Posterior vena cava (tissue), 2 donors: Measurements from ENCODE around the gene PLEKHA7. TPM values are rescaled to one million over a fixed set of nuclear protein-coding genes. Genes with fewer than 3 reads are reported as not detected.

Experiments used
- DNase-seq: peaks from one replicate; pipeline ENCODE4 v3.0.0-alpha.2; 2020; ENCODE audit warnings: low spot score
- intact Hi-C, 2 donors: fragments of 100-400 bp; cut with DNase I; formaldehyde crosslinking; loops; one replicate each; pipeline versions ENCODE4 v1.14.1 to v1.14.2; 2022 to 2023
- total RNA-seq, 2 donors: library from RNA; stranded (reverse); fragmentation: NEBNext Ultra II Directional; extraction: Animal tissue kit (Norgen Biotek cat#: 25700); gene quantifications; one replicate each; pipeline ENCODE4 v1.2.1, GENCODE V29; 2021
- donor health status: DM: yes; HTN: yes; CAD: no.
- donor health status: DM: yes; HTN: yes; CAD: no.

PLEKHA7 gene
- total RNA-seq, 2 donors from 2014 or later, result 9.0 to 10.7 TPM

- intact Hi-C loops, result no loop called here
- DNase-seq, result peak; percentile 31
Measured at GRCh38 chr11:16773981-16774935, 240.0 kb downstream of the PLEKHA7 start.

GRCh38 chr11:16772141-16772512 lies 242.1 kb downstream of the PLEKHA7 start:
- no peak for DNase-seq
- intact Hi-C loops, result no loop called here

GRCh38 chr11:16771350-16772140 lies 242.7 kb downstream of the PLEKHA7 start:
- peak; percentile 54 for DNase-seq
- intact Hi-C loops, result no loop called here

DNA sequence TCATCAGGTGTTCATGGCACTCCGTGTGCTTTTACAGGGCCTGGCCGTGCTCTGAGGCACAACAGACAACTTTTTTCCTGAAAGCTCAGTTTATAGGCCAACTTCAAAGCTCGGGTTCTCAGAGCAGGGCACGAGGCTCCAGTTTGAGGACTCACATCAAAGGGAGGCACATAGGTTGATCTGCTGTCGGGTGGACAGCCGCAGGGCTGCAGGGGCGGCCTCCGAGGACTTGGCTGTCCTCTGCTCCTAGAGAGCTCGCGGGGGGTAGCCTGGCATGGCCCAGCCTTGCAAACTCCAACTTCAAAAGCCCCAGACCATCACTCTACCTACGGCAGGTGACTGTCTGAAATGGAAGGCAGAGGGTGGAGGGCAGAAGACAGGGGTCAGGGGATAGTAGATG lies 244.2 kb downstream of the PLEKHA7 start:
- peak; percentile 68 for DNase-seq
- intact Hi-C loops, result no loop called here

DNA sequence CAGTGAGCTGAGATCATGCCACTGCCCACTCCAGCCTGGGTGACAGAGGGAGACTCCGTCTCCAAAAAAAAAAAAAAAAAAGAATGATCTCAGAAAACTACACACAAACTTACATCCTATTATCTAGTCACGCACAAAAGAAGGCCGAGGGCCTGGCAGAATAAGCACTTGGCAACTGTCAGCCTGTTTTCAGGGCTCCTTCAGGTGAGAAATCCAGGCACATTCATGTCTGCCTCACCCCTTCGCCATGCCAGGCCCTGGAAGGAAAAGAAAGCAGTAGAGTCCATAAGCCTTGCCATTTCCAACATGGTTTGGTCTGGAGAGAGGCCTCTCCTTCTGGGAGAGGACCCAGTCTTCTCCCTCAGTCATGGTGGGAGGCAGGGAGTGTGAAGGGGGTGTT lies 244.8 kb downstream of the PLEKHA7 start:
- DNase-seq, result peak; percentile 62
- intact Hi-C loops, result no loop called here

DNA sequence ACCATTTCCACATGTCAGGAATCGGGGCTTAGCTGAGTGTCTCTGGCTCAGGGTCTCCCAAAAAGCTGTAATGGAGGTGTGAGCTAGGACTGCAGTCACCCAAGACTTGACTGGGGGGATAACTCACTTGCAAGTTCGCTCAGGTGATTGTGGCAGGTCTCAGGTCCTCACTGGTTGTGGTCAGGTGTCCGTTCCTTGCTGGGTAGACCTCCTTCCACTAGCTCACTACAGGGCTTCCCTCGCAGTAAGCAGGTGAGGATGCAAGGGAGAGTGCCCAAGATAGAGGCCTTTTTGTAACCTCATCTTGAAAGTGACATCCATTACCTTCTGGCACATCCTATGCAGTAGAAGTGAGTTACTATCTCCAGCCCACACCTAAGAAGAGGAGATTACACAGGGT lies 246.3 kb downstream of the PLEKHA7 start:
- intact Hi-C loops, result no loop called here
- peak; percentile 35 for DNase-seq

GRCh38 chr11:16767137-16767536 lies 247.1 kb downstream of the PLEKHA7 start:
- intact Hi-C loops, result no loop called here
- DNase-seq, result peak; percentile 40

DNA sequence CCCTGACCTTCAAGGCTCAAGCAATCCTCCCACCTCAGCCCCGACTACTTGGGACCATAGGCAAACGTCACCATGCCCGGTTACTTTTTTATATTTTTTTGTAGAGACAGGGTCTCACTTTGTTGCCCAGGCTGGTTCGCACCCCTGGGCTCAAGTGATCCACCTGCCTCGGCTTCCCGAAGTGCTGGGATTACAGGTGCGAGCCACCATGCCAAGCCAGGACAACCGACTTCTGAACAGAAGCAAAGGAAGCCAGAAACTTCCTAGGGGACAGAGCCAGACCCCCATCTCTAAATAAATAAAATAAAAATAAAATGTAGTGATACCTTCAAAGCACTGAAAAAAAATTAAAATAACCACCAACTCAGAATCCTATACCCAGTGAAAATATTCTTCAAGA lies 249.3 kb downstream of the PLEKHA7 start:
- intact Hi-C loops, result no loop called here
- DNase-seq, result peak; percentile 22

- no peak for DNase-seq
- intact Hi-C loops, result no loop called here
Measured at GRCh38 chr11:16763746-16764145, 250.5 kb downstream of the PLEKHA7 start.

DNA sequence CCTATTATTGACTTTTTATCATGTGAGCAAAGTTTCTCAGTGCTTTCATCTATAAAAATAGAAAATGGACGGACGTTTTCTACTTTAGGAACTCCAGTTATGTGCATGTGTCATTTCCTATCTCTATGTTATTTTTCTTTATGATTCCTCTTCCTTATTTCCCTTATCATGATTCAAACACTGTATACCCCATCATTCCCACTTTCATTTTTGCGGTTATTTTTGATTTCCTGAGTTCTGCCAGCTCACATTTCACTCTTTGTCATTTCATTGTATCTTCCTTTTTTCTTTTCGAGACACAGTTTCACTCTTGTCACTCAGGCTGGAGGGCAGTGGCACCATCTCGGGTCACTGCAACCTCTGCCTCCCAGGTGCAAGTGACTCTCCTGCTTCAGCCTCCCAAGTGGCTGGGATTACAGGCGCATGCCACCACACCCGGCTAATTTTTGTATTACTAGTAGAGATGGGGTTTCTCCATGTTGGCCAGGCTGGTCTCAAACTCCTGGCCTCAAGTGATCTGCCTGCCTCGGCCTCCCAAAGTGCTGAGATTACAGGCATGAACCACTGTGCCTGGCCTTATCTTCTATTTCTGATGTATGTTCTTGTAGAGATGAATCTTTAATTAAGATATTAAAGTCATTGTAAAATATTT lies 254.2 kb downstream of the PLEKHA7 start:
- no peak for DNase-seq
- intact Hi-C loops, result no loop called here

DNA sequence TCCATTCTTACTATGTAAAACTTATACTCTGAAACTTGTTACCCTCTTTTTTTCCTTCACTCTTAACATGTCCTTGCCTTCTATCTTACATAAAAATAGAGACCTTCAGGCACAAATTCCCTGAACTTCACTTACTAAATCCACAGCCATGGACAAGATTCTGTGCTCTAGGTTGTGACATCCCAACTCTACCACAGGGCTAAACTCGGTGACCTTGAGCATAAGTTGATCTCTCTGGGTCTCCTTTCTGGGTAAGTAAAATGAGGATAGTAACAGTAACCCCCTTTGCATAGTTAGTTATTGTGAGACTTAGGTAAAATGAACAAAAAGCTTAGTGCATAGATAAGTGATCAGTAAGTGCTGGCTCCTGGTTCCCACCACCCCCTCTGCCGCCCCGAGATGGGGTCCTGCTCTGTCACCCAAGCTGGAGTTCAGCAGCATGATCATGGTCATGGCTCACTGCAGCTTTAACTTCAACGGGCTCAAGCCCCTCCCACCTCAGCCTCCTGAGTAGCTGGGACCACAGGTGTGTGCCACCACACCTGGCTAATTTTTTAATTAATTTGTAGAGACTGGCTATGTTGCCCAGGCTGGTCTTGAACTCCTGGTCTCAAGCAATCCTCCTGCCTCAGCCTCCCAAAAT lies 255.7 kb downstream of the PLEKHA7 start:
- intact Hi-C loops, result no loop called here
- peak; percentile 22 for DNase-seq

DNA sequence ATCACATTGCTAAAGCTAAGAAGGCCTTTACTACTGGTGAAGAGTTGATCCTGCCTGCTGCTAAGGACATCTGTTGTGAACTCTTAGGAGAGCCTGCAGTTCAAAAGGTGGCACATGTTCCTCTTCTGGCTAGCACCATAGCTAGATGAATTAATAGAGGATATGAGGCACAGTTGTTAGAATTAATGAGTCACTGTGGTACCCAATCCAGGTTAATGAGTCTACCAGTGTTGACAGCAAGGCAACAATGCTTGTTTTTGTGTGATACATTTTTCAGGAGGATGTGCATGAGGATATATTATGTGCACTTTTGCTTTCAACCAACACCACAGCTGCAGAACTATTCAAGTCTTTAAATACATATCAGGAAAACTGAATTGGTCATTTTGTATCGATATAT lies 263.8 kb downstream of the PLEKHA7 start:
- intact Hi-C loops, result no loop called here
- no peak for DNase-seq

DNA sequence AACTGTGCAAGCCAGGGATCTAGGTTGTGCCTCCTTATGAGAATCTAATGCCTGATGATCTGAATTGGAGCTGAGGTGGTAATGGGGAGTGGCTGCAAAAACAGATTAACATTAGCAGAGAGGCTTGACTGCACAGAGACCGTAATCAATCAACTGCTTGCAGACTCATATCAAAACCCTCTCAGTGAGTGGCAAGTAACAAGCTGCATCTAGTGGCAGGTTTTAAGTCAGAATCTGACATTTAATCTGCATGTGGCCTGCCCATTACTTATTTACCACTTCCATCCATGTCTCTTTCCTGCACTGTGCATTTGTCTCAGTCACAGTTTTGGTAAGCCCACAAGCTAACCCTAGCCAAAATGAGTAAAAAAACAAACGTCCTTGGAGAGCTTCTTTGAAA lies 264.5 kb downstream of the PLEKHA7 start:
- intact Hi-C loops, result no loop called here
- DNase-seq, result no peak

GRCh38 chr11:16749092-16749491 lies 265.1 kb downstream of the PLEKHA7 start:
- no peak for DNase-seq
- intact Hi-C loops, result no loop called here

GRCh38 chr11:16745950-16746605 lies 268.1 kb downstream of the PLEKHA7 start:
- intact Hi-C loops, result no loop called here
- no peak for DNase-seq

- DNase-seq, result no peak
- intact Hi-C loops, result no loop called here
Measured at GRCh38 chr11:16744128-16744725, 270.0 kb downstream of the PLEKHA7 start.

DNA sequence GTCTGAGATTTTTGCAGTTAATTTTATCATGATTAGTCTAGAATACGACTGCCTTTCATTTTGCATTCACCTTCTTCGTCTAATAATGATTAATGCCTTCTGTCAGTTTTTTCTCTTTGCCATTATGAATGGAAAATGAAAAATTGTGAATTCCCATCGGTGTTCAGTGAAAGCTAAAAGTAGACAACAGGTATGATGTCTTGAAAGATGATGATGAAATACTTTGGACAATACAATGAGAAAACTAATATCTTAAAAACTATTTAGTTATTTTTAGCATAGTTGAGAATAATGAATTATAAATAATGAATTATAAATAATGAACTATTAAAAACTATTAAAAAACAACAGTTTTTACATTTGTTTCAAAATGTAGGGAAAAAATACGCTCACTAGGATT lies 270.7 kb downstream of the PLEKHA7 start:
- intact Hi-C loops, result no loop called here
- DNase-seq, result no peak

DNA sequence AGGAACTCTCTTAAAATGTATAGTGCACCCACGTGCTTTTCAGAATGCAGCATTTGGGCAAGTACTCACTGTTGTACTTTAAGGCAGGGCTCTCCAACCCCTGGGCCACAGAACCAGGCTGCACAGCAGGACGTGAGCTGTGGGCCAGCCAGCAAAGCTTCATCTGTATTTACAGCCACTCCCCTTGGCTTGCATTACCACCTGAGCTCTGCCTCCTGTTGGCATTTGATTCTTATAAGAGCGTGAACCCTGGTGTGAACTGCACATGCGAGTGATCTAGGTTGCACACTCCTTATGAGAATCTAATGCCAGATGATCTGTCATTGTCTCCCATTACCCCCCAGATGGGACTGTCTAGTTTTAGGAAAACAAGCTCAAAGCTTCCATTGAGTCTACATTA lies 272.7 kb downstream of the PLEKHA7 start:
- intact Hi-C loops, result no loop called here

More for the DNA sequence above, 272.7 kb downstream of the PLEKHA7 start:
- DNase-seq, result no peak
